Kidney epithelial cell (primary cell): ENCODE results near the gene FOXL3. TPM values are rescaled to one million over a fixed set of nuclear protein-coding genes. Genes with fewer than 3 reads are reported as not detected.

Experiments used
- DNase-seq: peaks from one replicate; pipeline ENCODE4 v3.0.0-alpha.2; 2010; ENCODE audit warnings: low read depth
- H3K27me3 ChIP-seq: 2 replicates; pipeline ENCODE4 v1.6.0; 2011; ENCODE audit warnings: low read length; ENCODE audit not compliant: control insufficient read depth, insufficient read depth
- H3K36me3 ChIP-seq: 2 replicates; pipeline ENCODE4 v1.5.1; 2011; ENCODE audit warnings: low read length; ENCODE audit not compliant: control insufficient read depth, insufficient read depth
- H3K4me3 ChIP-seq: 2 replicates; pipeline ENCODE4 v1.5.1; 2011; ENCODE audit warnings: low read depth, mild to moderate bottlenecking, control low read depth, low read length
- total RNA-seq: library from RNA; depleted of rRNA; stranded (reverse); fragments of >200 nt; gene quantifications from 2 replicates; pipeline ENCODE4 v1.2.3, GENCODE V29; 2015
- TF ChIP-seq, protein P1 (sequence below): IDR thresholded peaks from 2 replicates; pipeline ENCODE4 v1.5.1; 2011; ENCODE audit warnings: mild to moderate bottlenecking, moderate library complexity, low read length, control low read depth, inconsistent platforms; ENCODE audit not compliant: insufficient read depth, poor library complexity, severe bottlenecking

FOXL3 gene
- total RNA-seq, 1 donor from 2014 or later, result not detected

DNA sequence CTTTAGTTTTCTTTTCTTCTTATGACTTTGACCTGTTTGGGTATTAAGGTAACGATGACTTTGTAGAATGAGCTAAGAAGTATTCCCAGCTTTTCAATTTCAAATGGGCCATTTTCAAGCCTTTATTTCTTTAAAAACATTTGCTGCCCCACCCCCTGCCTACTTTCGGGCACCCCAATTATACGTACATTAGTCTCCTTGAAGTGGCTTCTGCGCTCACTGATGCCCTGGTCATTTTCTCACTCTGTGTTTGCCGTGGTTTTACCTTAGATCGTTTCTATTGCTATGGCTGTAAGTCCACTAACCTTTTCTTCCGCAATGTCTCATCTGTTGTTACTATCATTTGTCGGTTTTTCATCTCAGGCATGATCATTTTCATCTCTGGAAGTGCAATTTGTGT is 24.9 kb downstream of the FOXL3 start:
- DNase-seq, result no peak
- TF ChIP-seq, protein P1, sequence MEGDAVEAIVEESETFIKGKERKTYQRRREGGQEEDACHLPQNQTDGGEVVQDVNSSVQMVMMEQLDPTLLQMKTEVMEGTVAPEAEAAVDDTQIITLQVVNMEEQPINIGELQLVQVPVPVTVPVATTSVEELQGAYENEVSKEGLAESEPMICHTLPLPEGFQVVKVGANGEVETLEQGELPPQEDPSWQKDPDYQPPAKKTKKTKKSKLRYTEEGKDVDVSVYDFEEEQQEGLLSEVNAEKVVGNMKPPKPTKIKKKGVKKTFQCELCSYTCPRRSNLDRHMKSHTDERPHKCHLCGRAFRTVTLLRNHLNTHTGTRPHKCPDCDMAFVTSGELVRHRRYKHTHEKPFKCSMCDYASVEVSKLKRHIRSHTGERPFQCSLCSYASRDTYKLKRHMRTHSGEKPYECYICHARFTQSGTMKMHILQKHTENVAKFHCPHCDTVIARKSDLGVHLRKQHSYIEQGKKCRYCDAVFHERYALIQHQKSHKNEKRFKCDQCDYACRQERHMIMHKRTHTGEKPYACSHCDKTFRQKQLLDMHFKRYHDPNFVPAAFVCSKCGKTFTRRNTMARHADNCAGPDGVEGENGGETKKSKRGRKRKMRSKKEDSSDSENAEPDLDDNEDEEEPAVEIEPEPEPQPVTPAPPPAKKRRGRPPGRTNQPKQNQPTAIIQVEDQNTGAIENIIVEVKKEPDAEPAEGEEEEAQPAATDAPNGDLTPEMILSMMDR, result no peak
- Histone ChIP-seq H3K36me3 (no peaks in the 10 kb centered on the region), H3K27me3 (peaks cover 22% of the 10 kb centered on the region), H3K4me3 (no peak overlapping the region)

DNA sequence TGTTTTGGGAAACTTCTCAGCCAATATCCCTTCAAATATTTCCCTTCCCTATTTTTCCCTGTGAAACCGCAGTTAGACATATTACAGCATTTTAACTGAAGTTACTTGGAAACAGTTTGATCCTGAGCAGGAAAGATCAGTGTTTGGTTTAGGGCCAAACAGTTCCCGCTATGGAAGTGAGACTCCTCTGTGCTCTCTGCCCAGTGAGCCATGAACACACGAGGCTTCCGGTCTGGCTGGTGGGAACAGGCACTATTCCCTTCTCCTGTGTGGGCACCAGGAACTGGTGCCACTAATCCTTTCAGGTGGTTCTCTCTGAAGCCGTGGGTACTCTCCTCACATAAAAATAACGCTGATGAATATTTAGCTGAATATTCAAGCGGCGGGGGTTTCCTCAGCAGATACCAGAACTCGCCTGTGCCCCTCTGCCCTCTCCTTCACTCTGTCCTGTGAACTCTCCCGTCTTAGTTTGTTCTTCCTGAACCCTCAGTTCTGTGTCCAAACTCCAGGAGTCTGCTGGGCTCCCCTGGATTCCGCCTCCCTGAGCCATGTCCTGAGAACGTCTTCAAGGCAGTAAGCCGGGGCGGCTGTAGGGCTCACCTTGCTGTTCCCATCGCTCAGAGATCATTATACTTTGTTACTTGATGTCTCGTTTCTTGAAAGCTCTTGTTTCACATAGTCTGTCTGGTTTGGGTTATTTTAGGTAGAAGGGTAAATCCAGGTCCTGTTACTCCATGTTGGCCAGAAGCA is 25.7 kb downstream of the FOXL3 start:
- Histone ChIP-seq H3K36me3 (no peaks in the 10 kb centered on the region), H3K27me3 (peaks cover 22% of the 10 kb centered on the region), H3K4me3 (no peak overlapping the region)
- DNase-seq, result no peak
- TF ChIP-seq, protein P1, result no peak

DNA sequence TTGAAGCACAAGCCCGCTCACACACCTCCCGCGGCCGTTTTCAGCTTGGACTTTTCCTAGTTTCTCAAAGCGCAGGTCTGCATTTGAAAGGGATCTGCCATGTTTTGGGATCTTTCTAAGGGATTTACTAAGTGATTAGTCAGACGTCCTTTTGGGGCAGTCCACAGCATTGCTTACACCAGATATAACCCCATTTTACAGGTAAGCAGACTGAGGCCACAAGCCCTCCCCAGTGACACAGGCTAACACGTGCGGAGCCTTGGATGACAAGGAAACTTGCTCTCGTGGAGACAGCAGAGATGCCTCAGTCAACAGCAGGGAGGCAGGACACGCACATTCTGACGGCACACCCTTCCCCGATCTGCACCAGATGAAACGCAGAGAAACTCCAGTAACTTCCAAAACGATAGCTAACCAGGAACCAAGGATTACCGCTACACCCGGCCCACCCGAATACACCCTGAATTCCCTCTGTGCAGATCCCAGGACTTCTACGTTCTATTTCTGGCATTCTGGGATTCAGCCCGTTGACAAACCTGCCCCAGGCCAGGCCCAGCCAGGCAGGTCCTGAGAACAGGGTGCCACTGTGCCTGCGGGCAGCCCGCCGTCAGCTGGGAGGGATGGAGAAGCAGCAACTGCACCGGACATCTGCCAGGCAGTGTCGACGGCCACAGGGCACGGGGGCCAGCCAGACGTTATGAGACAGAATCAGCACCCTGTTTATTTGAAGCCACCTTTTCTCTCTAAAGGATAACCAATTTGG is 27.9 kb downstream of the FOXL3 start:
- TF ChIP-seq, protein P1, result no peak
- no peak for DNase-seq
- Histone ChIP-seq H3K27me3 (peaks cover 12% of the 10 kb centered on the region), H3K36me3 (no peaks in the 10 kb centered on the region), H3K4me3 (no peak overlapping the region)

DNA sequence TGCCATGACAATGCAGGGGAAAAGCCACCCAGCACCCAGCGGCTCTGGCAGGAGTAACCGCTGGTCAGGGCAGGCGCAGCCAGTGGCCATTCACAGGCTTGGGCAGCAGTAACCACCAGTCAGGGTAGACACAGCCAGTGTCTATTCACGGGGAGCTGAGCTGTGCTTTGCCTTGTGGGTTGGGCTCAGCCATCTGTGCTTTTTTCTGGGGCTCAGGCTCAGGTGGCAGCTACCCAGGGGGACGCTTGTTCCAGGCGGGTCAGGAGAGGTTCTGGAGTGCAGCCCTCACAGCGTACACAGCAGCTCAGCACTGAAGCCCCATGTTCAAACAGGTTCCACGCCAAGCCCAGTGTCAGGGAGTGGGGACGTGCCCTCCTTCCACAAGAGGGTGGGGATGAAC is 28.5 kb downstream of the FOXL3 start:
- Histone ChIP-seq H3K36me3 (no peaks in the 10 kb centered on the region), H3K4me3 (no peak overlapping the region), H3K27me3 (peaks cover 14% of the 10 kb centered on the region)
- TF ChIP-seq, protein P1, result no peak
- no peak for DNase-seq

DNA sequence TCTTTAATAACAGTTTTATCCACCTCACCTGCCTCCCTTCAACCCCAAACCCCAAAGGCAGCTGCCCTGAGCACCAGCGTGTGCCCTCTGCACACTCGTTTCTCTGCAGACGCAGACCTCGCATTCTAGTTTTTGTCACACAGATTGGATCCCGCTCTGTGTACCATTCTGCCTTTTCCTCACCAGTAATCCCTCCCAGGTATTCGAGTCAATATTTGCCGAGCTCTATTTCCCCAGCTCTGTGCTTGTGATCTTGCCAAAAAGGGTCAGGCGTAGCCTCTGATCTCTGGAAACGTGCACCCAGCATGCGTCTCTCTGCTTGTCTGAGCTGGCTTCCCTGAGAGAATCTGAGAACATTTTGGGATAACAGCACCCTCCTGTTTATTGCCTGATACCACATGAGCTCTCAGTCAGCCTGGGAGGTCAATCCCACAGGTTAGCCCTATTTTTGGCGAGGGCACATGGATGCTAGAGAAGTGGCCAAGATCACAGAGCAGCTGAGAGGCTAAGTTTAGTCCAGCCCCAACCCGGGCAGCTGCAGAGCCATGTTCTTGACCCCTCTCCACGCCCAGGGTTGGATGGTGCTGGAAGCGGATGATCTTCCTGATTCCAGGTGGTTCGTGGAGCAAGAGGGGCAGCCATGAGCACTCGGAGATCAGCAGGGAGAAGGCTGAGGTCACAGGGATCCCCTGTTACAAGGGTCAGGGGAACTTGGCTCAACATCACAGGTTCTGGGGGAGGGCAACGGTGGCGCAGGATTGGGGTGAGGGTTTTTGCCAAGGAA is 29.1 kb downstream of the FOXL3 start:
- no peak for DNase-seq
- no peak overlapping the region for H3K4me3 ChIP-seq
- peaks cover 14% of the 10 kb centered on the region for H3K27me3 ChIP-seq
- no peaks in the 10 kb centered on the region for H3K36me3 ChIP-seq
- TF ChIP-seq, protein P1, result no peak
